ENCODE data around the gene HIP1R. TPM values are rescaled to one million over a fixed set of nuclear protein-coding genes. Genes with fewer than 3 reads are reported as not detected.

HIP1R gene
- total and polyA plus RNA-seq, 2 of the 4 experiments (the other 2 are of a cell fraction): 13.8 to 18.5 TPM

GRCh38 chr12:122847921-122848421 is 12.7 kb downstream of the HIP1R start:
- Histone ChIP-seq H3K36me3 (ENCODE audit: control insufficient read depth, insufficient read depth, low read length) (no peaks in the 10 kb centered on the region), H3K9me1 (ENCODE audit: insufficient read depth, low read length) (peaks cover 13% of the 10 kb centered on the region), H3K79me1 (ENCODE audit: low read depth in 1 of 2, low read length in 2 of 2) (peaks cover 0 to 7% of the 10 kb centered on the region in 2 experiments), H2AK5ac (ENCODE audit: low read depth, low read length) (no peak overlapping the region), H3K27ac (ENCODE audit: insufficient read depth, low read length) (no peak overlapping the region), H4K20me1 (ENCODE audit: insufficient read depth, low read length) (no peaks in the 10 kb centered on the region), H3K23ac (ENCODE audit: low read depth, low read length) (no peak overlapping the region), H3K14ac (replicated peaks; ENCODE audit: low read depth, low read length) (no peak overlapping the region), H2AK9ac (replicated peaks; ENCODE audit: low read depth, low read length, poor library complexity) (peak overlapping the region; percentile 55), H3K18ac (ENCODE audit: low read depth, low read length) (no peak overlapping the region), H4K91ac (ENCODE audit: insufficient read depth, low read depth, low read length) (no peak overlapping the region), H2BK5ac (ENCODE audit: low read depth, low read length, poor library complexity, severe bottlenecking) (no peak overlapping the region), H3K4me2 (ENCODE audit: low read depth, low read length) (no peak overlapping the region), H3K56ac (ENCODE audit: extremely low read depth, insufficient read depth, low read length) (no peak overlapping the region), H2BK15ac (ENCODE audit: low read depth, low read length) (no peak overlapping the region), H3K4me1 (ENCODE audit: control insufficient read depth, insufficient read depth, low read length) (peaks cover 13% of the 10 kb centered on the region), H3K9me3 (ENCODE audit: control insufficient read depth, insufficient read depth, low read length) (no peaks in the 10 kb centered on the region), H3K4ac (ENCODE audit: low read depth, low read length) (no peak overlapping the region), H3K27me3 (ENCODE audit: control insufficient read depth, insufficient read depth, low read length) (no peaks in the 10 kb centered on the region), H4K8ac (ENCODE audit: low read depth in 2 of 2, low read length in 2 of 2) (no peak overlapping the region), H3K9ac (ENCODE audit: low read depth, low read length) (no peak overlapping the region), H2BK120ac (ENCODE audit: low read depth, low read length) (no peak overlapping the region), H2AFZ (replicated peaks; ENCODE audit: low read length, poor library complexity) (peak overlapping the region; percentile 21), H4K5ac (ENCODE audit: low read depth, low read length) (no peak overlapping the region), H3K4me3 (ENCODE audit: insufficient read depth, low read depth, low read length) (no peak overlapping the region), H2BK20ac (ENCODE audit: low read depth, low read length) (no peak overlapping the region)
- ATAC-seq (ENCODE audit: low read depth) (no peak), DNase-seq (no peak)
- CTCF ChIA-PET: no interaction called here
- POLR2A ChIA-PET (ENCODE audit: unreplicated experiment): no interaction called here
- no TSS peak for BruUV-seq (replicated peaks)
- intact Hi-C loops (cut with micrococcal nuclease) (no loop called here), in situ Hi-C loops (cut with MboI; ENCODE audit: low sequenced_read_pairs) (no loop called here), dilution Hi-C loops (cut with HindIII; ENCODE audit: low sequenced_read_pairs, unreplicated experiment) (no loop called here)
- WGBS, 2 experiments (ENCODE audit: extremely low coverage in 2 of 2, insufficient read length in 1 of 2): 89% methylated on average over 4 of the region's 16 CpGs; no CpG with 5 or more reads in 1 of the 2 experiments
- TF ChIP-seq MXI1 (IDR thresholded peaks at IDR 0.05; ENCODE audit: borderline replicate concordance, low read depth, low read length) (no peak), MAFK (IDR thresholded peaks at IDR 0.05; ENCODE audit: low read depth, low read length) (no peak), RCOR1 (IDR thresholded peaks at IDR 0.05; ENCODE audit: insufficient replicate concordance, low read length) (no peak), FOS (IDR thresholded peaks at IDR 0.05; ENCODE audit: low read depth, low read length) (no peak), CTCF (conservative IDR thresholded peaks at IDR 0.05; ENCODE audit: low read depth, low read length) (no peak), RAD21 (IDR thresholded peaks at IDR 0.05; ENCODE audit: low read length) (no peak)

Measured in IMR-90 (cell line).